Mesothelial cell of epicardium (in vitro differentiated cells): ENCODE results near the gene PRKN. TPM values are rescaled to one million over a fixed set of nuclear protein-coding genes. Genes with fewer than 3 reads are reported as not detected.

Experiments
- DNase-seq, 2 experiments: peaks; one replicate each; pipeline ENCODE4 v3.0.0; 2021; ENCODE audit warnings: low spot score in 2 of 2; ENCODE audit not compliant: unreplicated experiment in 2 of 2
- H3K27ac Mint-ChIP-seq: 2 replicates; pipeline ENCODE4 v1.8.0; 2021; ENCODE audit warnings: mixed read lengths
- H3K27me3 Mint-ChIP-seq: 2 replicates; pipeline ENCODE4 v1.8.0; 2021; ENCODE audit warnings: low read depth, mixed read lengths
- H3K36me3 Mint-ChIP-seq: 2 replicates; pipeline ENCODE4 v1.8.0; 2021; ENCODE audit warnings: mixed read lengths
- H3K4me1 Mint-ChIP-seq: 2 replicates; pipeline ENCODE4 v1.8.0; 2021; ENCODE audit warnings: mixed read lengths
- H3K4me3 Mint-ChIP-seq: 2 replicates; pipeline ENCODE4 v1.8.0; 2021; ENCODE audit warnings: mild to moderate bottlenecking, moderate library complexity, mixed read lengths
- H3K9me3 Mint-ChIP-seq: 2 replicates; pipeline ENCODE4 v1.8.0; 2021; ENCODE audit warnings: mixed read lengths
- total RNA-seq: library from RNA; stranded (reverse); gene quantifications from 3 replicates; pipeline ENCODE4 v1.2.1, GENCODE V29; 2021
- TF ChIP-seq, protein P1 (sequence below): fragments of 200-600 bp; sonication (generic); IDR thresholded peaks from one replicate; pipeline ENCODE4 v1.5.0; 2021; ENCODE audit warnings: antibody characterized with exemption; ENCODE audit not compliant: unreplicated experiment

Gene PRKN
- total RNA-seq, 1 donor from 2014 or later: 7.6 TPM

- Mint-ChIP-seq H3K27ac (no peak overlapping the region), H3K4me1 (peaks cover 8% of the 10 kb centered on the region), H3K27me3 (peaks cover 3% of the 10 kb centered on the region), H3K4me3 (no peak overlapping the region), H3K36me3 (no peaks in the 10 kb centered on the region), H3K9me3 (no peaks in the 10 kb centered on the region)
- TF ChIP-seq, protein P1, sequence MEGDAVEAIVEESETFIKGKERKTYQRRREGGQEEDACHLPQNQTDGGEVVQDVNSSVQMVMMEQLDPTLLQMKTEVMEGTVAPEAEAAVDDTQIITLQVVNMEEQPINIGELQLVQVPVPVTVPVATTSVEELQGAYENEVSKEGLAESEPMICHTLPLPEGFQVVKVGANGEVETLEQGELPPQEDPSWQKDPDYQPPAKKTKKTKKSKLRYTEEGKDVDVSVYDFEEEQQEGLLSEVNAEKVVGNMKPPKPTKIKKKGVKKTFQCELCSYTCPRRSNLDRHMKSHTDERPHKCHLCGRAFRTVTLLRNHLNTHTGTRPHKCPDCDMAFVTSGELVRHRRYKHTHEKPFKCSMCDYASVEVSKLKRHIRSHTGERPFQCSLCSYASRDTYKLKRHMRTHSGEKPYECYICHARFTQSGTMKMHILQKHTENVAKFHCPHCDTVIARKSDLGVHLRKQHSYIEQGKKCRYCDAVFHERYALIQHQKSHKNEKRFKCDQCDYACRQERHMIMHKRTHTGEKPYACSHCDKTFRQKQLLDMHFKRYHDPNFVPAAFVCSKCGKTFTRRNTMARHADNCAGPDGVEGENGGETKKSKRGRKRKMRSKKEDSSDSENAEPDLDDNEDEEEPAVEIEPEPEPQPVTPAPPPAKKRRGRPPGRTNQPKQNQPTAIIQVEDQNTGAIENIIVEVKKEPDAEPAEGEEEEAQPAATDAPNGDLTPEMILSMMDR: no peak
- no peak for DNase-seq
Observed at GRCh38 chr6:162698440-162698839, 29.1 kb downstream of the PRKN start.

DNA sequence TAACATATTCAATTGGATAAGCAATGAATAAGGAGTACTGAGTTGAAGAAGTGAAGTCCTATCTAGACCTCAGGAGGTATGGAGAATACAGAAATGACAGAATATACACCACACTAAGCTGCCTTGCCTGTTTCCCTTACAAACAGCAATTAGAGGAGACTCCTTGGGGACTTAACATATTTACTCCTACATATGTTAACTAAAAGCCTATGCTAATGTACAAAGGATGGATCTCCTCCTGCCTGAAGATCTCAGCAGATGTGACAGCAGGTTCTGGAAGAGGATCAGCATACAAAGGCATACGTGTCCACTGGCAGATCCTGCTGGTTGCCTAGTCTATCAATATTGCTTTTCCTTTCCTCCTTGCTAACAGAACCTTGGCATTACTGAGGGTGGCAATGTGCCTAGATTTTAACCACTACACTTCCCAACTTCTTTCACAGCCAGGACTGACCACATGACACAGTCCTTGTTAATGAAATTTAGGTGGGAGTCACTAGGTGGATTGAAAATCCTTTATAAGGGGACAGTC is 29.6 kb downstream of the PRKN start:
- H3K9me3 Mint-ChIP-seq: no peaks in the 10 kb centered on the region
- DNase-seq: no peak
- H3K36me3 Mint-ChIP-seq: no peaks in the 10 kb centered on the region
- no peak overlapping the region for H3K4me3 Mint-ChIP-seq
- H3K4me1 Mint-ChIP-seq: peaks cover 8% of the 10 kb centered on the region
- no peak overlapping the region for H3K27ac Mint-ChIP-seq
- TF ChIP-seq, protein P1: no peak
- peaks cover 3% of the 10 kb centered on the region for H3K27me3 Mint-ChIP-seq

DNA sequence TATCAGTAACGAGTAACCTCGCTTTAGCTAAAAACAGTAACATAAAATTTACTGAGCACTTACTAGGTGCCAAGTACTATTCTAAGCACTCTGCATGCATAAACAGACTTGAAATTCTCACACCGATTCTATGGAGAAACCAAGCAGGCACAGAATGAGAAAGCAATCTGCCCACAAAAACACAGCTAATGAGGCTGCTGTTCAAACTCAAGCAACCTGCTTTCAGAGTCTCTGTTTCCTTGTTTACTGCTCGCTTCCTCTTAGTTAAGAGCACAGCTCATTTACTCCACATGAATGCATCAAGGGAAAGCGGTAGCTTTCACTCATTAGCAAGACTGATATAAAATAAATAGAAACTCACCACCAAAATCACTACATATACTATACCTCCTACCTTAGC is 37.4 kb downstream of the PRKN start:
- no peaks in the 10 kb centered on the region for H3K27me3 Mint-ChIP-seq
- TF ChIP-seq, protein P1: no peak
- DNase-seq: no peak
- no peak overlapping the region for H3K4me3 Mint-ChIP-seq
- H3K4me1 Mint-ChIP-seq: peaks cover 23% of the 10 kb centered on the region
- no peak overlapping the region for H3K27ac Mint-ChIP-seq
- H3K9me3 Mint-ChIP-seq: peaks cover 4% of the 10 kb centered on the region
- H3K36me3 Mint-ChIP-seq: peaks cover 2% of the 10 kb centered on the region

- no peak overlapping the region for H3K4me3 Mint-ChIP-seq
- no peaks in the 10 kb centered on the region for H3K27me3 Mint-ChIP-seq
- H3K36me3 Mint-ChIP-seq: peaks cover 2% of the 10 kb centered on the region
- no peak overlapping the region for H3K27ac Mint-ChIP-seq
- peaks cover 4% of the 10 kb centered on the region for H3K9me3 Mint-ChIP-seq
- H3K4me1 Mint-ChIP-seq: peaks cover 23% of the 10 kb centered on the region
- TF ChIP-seq, protein P1: no peak
- no peak for DNase-seq
Observed at GRCh38 chr6:162688751-162689345, 38.7 kb downstream of the PRKN start.

DNA sequence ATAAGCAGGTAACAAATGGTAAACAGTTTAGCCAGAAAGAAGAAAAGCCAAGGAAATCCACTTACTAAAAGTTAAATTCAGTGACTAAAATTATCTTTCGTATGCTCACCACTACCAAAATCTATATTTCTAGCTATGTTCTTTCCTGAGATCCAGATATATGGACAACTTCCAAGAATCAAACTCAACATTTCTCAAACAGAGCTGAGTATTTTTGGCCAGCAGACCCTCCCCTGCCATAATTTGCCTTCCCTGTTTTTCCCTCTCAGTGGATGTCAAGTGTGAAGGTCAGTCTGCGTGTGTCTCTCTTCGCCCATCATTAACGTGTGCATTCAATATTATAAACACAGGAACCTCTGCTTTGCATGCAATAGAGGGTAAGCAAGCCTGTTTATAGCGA is 42.0 kb downstream of the PRKN start:
- H3K4me1 Mint-ChIP-seq: peaks cover 29% of the 10 kb centered on the region
- peaks cover 2% of the 10 kb centered on the region for H3K36me3 Mint-ChIP-seq
- H3K27ac Mint-ChIP-seq: no peak overlapping the region
- H3K4me3 Mint-ChIP-seq: no peak overlapping the region
- H3K9me3 Mint-ChIP-seq: peaks cover 7% of the 10 kb centered on the region
- H3K27me3 Mint-ChIP-seq: no peaks in the 10 kb centered on the region
- DNase-seq: no peak
- TF ChIP-seq, protein P1: no peak
